MM.1S (cell line): ENCODE data around the gene SUPT3H.

Experiments used
- DNase-seq: peaks from one replicate; pipeline ENCODE4 v3.0.0-alpha.2; 2015
- H2AFZ ChIP-seq: fragments of 300-600 bp; sonication (generic); 2 replicates; pipeline ENCODE4 v1.6.0; 2016; ENCODE audit warnings: antibody characterized with exemption, low read length
- H3F3A ChIP-seq: fragments of 300-600 bp; sonication (generic); 2 replicates; pipeline ENCODE4 v1.6.1; 2016; ENCODE audit warnings: mild to moderate bottlenecking, antibody characterized with exemption, low read length, moderate library complexity, mixed read lengths; ENCODE audit not compliant: insufficient read depth
- H3K27ac ChIP-seq: fragments of 300-600 bp; sonication (generic); 2 replicates; pipeline ENCODE4 v1.5.1; 2016; ENCODE audit warnings: mild to moderate bottlenecking, low read length
- H3K27me3 ChIP-seq: fragments of 300-600 bp; sonication (generic); replicated peaks from 2 replicates; pipeline ENCODE4 v1.6.0; 2016; ENCODE audit warnings: low read length; ENCODE audit not compliant: insufficient read depth
- H3K36me3 ChIP-seq: fragments of 300-600 bp; sonication (generic); replicated peaks from 2 replicates; pipeline ENCODE4 v1.6.1; 2016; ENCODE audit warnings: mild to moderate bottlenecking, low read length, mixed read lengths; ENCODE audit not compliant: insufficient read depth
- H3K4me1 ChIP-seq: fragments of 300-600 bp; sonication (generic); 2 replicates; pipeline ENCODE4 v1.6.1; 2016; ENCODE audit warnings: low read length, mixed read lengths
- H3K4me2 ChIP-seq: fragments of 300-600 bp; sonication (generic); 2 replicates; pipeline ENCODE4 v1.6.0; 2016; ENCODE audit warnings: low read depth, low read length
- H3K4me3 ChIP-seq: fragments of 300-600 bp; sonication (generic); 2 replicates; pipeline ENCODE4 v1.5.1; 2016; ENCODE audit warnings: low read length, mixed read lengths
- H3K79me2 ChIP-seq: fragments of 300-600 bp; sonication (generic); 2 replicates; pipeline ENCODE4 v1.6.1; 2016; ENCODE audit warnings: mixed run types, low read length, mixed read lengths
- H3K9ac ChIP-seq: fragments of 300-600 bp; sonication (generic); 2 replicates; pipeline ENCODE4 v1.6.1; 2016; ENCODE audit warnings: low read length, mixed read lengths
- H3K9me2 ChIP-seq: fragments of 300-600 bp; sonication (generic); replicated peaks from 2 replicates; pipeline ENCODE4 v1.6.1; 2016; ENCODE audit warnings: mild to moderate bottlenecking, low read length, mixed read lengths; ENCODE audit not compliant: insufficient read depth
- H3K9me3 ChIP-seq: fragments of 300-600 bp; sonication (generic); replicated peaks from 2 replicates; pipeline ENCODE4 v1.6.1; 2016; ENCODE audit warnings: mild to moderate bottlenecking, low read length, mixed read lengths; ENCODE audit not compliant: insufficient read depth
- H4K20me1 ChIP-seq: fragments of 300-600 bp; sonication (generic); 2 replicates; pipeline ENCODE4 v1.6.1; 2016; ENCODE audit warnings: mild to moderate bottlenecking, low read length, moderate library complexity, mixed read lengths; ENCODE audit not compliant: insufficient read depth
- EZH2 ChIP-seq: fragments of 300-600 bp; sonication (generic); optimal IDR thresholded peaks from 2 replicates; pipeline ENCODE3; 2017; ENCODE audit warnings: low read depth, mild to moderate bottlenecking, antibody characterized with exemption, low read length, mixed read lengths
- EZH2phosphoT487 ChIP-seq: fragments of 300-600 bp; sonication (generic); IDR thresholded peaks from 2 replicates; pipeline ENCODE4 v1.6.1; 2018; ENCODE audit warnings: antibody characterized with exemption, low read length
- TF ChIP-seq, protein P1 (sequence below): fragments of 300-600 bp; sonication (generic); IDR thresholded peaks from 2 replicates; pipeline ENCODE4 v1.5.1; 2016; ENCODE audit warnings: antibody characterized with exemption, low read length, mixed read lengths

SUPT3H gene

DNA sequence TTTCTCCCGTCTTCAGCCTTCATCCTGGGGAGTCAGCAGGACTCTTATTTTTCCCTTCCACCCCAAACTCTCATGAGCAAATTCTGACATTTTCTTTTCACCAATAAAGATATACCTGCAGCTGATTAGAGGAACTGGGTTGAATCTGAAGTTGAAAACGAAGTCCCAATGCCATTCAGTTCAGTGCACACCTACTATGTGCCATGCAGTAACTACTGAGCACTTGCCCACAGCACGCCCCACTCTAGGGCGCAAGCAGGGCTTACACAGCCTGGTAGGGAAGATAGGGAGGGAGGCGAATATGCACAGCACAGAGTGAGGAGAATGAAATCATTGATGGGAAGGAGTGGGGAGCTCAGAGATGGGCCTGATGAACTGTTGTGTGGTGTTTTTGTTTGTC, 588.7 kb downstream of the SUPT3H start:
- no peak for DNase-seq
- Histone ChIP-seq H3K36me3 (no peaks in the 10 kb centered on the region), H3K27ac (no peak overlapping the region), H3K4me3 (no peak overlapping the region), H3K9me3 (no peaks in the 10 kb centered on the region), H3K79me2 (no peaks in the 10 kb centered on the region), H4K20me1 (no peaks in the 10 kb centered on the region), H3K4me1 (no peaks in the 10 kb centered on the region), H3K27me3 (no peaks in the 10 kb centered on the region), H3K9me2 (no peaks in the 10 kb centered on the region), H2AFZ (no peak overlapping the region), H3K4me2 (no peak overlapping the region), H3K9ac (no peak overlapping the region), H3F3A (no peaks in the 10 kb centered on the region)
- no peak for TF ChIP-seq EZH2phosphoT487
- no peak for TF ChIP-seq EZH2
- TF ChIP-seq, protein P1, sequence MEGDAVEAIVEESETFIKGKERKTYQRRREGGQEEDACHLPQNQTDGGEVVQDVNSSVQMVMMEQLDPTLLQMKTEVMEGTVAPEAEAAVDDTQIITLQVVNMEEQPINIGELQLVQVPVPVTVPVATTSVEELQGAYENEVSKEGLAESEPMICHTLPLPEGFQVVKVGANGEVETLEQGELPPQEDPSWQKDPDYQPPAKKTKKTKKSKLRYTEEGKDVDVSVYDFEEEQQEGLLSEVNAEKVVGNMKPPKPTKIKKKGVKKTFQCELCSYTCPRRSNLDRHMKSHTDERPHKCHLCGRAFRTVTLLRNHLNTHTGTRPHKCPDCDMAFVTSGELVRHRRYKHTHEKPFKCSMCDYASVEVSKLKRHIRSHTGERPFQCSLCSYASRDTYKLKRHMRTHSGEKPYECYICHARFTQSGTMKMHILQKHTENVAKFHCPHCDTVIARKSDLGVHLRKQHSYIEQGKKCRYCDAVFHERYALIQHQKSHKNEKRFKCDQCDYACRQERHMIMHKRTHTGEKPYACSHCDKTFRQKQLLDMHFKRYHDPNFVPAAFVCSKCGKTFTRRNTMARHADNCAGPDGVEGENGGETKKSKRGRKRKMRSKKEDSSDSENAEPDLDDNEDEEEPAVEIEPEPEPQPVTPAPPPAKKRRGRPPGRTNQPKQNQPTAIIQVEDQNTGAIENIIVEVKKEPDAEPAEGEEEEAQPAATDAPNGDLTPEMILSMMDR: no peak

- H2AFZ ChIP-seq: no peak overlapping the region
- no peak overlapping the region for H3K27ac ChIP-seq
- H3F3A ChIP-seq: no peaks in the 10 kb centered on the region
- H3K9me2 ChIP-seq: no peaks in the 10 kb centered on the region
- H3K27me3 ChIP-seq: no peaks in the 10 kb centered on the region
- H3K4me2 ChIP-seq: no peak overlapping the region
- DNase-seq: no peak
- no peak overlapping the region for H3K9ac ChIP-seq
- H3K4me3 ChIP-seq: no peak overlapping the region
- H3K9me3 ChIP-seq: no peaks in the 10 kb centered on the region
- no peaks in the 10 kb centered on the region for H4K20me1 ChIP-seq
- no peaks in the 10 kb centered on the region for H3K4me1 ChIP-seq
- no peaks in the 10 kb centered on the region for H3K36me3 ChIP-seq
- TF ChIP-seq, protein P1: no peak
- TF ChIP-seq EZH2 (no peak), EZH2phosphoT487 (no peak)
- H3K79me2 ChIP-seq: no peaks in the 10 kb centered on the region
These were observed 589.2 kb downstream of the SUPT3H start for GRCh38 chr6:44788387-44788981.

GRCh38 chr6:44787254-44787834, 590.4 kb downstream of the SUPT3H start:
- Histone ChIP-seq H3K4me3 (no peak overlapping the region), H3K27ac (no peak overlapping the region), H3K9ac (no peak overlapping the region), H3K79me2 (no peaks in the 10 kb centered on the region), H3K36me3 (no peaks in the 10 kb centered on the region), H3K4me1 (no peaks in the 10 kb centered on the region), H4K20me1 (no peaks in the 10 kb centered on the region), H3K9me3 (no peaks in the 10 kb centered on the region), H2AFZ (no peak overlapping the region), H3K27me3 (no peaks in the 10 kb centered on the region), H3K4me2 (no peak overlapping the region), H3K9me2 (no peaks in the 10 kb centered on the region), H3F3A (no peaks in the 10 kb centered on the region)
- TF ChIP-seq EZH2phosphoT487: no peak
- TF ChIP-seq, protein P1: no peak
- no peak for TF ChIP-seq EZH2
- no peak for DNase-seq
